Activated gamma-delta T cell (primary cell): ENCODE results near the gene JPH3.

Experiments used
- DNase-seq: peaks from one replicate; lab custom pipeline; 2025; lab: John Stamatoyannopoulos, UW

JPH3 gene

GRCh38 chr16:87697792-87698191, 95.5 kb downstream of the JPH3 start:
- no peak for DNase-seq

GRCh38 chr16:87698241-87698640, 95.9 kb downstream of the JPH3 start:
- DNase-seq, result no peak

DNA sequence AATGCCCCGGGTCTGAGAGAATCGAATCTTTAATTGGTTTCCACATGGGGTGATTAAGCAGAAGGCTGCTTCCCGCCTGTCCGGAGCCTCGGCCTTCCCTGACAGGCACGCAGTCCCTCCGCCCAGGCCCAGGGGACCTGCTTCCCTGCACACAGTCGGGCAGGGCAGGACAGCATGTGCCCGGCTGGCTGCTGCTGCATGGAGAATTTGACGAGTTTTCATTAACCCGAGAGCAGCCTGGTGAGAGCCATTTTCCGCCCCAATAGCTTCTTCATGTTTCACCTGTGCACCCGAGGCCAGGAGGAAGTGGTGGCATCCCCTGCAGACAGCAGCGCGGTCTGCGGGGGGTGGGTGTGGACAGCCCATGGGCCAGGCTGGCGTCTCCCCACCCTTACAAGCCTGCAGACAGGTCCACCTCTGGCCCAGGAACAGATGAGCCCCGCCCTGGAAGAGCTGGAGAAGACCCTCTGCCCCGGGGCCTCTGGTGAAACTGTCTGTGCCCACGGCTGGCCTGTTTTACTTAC, 96.4 kb downstream of the JPH3 start:
- DNase-seq, result no peak

- DNase-seq, result no peak
These were observed 98.2 kb downstream of the JPH3 start for GRCh38 chr16:87700406-87701077.

- no peak for DNase-seq
These were observed 98.8 kb downstream of the JPH3 start for GRCh38 chr16:87701078-87701460.

DNA sequence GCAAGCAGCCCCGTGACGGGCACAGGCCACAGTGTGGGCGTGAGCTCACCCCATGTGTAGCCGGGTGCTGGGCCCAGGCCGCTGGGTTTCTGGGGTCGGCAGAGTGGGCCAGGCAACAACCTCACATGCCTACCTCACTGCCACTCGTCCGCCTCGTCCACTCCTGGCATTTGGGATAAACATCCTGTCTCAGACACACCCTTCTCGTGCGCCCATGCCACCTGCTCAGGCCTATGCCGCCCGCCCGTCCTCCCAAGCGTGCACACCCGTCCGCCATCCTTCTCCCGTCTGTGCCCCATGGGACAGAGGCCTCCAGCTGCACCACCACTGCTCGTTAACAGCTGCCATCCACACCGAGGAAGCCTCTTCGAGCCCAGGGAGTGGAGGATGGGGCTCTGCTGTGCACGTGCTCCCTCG, 99.2 kb downstream of the JPH3 start:
- DNase-seq, result no peak

- DNase-seq, result no peak
These were observed 100.1 kb downstream of the JPH3 start for GRCh38 chr16:87702325-87702811.

- no peak for DNase-seq
These were observed 100.8 kb downstream of the JPH3 start for GRCh38 chr16:87703071-87703470.

GRCh38 chr16:87703835-87704375, 101.6 kb downstream of the JPH3 start:
- no peak for DNase-seq

- no peak for DNase-seq
These were observed 102.5 kb downstream of the JPH3 start for GRCh38 chr16:87704754-87705353.

GRCh38 chr16:87705771-87706277, 103.5 kb downstream of the JPH3 start:
- no peak for DNase-seq

- no peak for DNase-seq
These were observed 104.1 kb downstream of the JPH3 start for GRCh38 chr16:87706278-87707000.

GRCh38 chr16:87707097-87707496, 104.8 kb downstream of the JPH3 start:
- no peak for DNase-seq

DNA sequence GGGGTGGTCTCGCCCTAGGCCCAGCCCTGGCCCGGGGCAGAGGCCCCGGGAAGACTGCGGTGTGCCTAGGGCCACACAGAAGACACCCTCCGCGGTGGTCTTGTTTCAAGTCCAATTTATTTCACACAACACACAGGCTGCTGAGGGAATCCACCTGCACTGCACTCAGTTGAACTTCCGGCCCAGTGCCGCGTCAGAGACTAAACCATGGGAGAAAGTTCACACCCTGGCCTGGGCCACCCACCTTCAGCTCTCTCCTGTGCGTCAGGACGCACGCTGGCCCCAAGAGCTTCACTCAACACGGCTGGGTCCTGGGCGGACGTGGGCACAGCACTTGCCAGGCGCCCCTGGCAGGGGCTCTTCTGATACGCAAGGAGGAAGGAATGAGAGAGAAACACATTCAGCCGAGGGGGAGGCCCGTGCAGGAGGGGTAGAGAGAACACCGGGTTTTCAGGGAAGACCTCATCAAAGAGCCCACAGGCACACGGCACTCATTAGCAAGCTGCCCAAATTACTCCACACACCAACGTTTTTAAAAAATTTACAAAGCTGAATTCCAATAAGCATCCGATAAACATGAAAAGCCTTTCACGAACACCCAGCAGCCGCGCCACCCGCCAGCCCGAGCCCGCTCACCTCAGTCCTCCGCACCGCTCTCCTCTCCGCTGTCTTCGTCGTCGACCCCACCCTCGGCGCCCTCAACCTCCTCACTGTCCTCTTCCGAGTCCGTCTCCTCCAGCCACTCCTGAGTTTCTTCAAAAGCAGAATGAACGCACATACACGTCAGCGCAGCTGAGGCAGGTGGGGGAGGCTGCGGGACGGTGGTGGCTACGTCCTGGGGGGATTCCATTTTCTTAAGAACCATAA, 105.6 kb downstream of the JPH3 start:
- no peak for DNase-seq

DNA sequence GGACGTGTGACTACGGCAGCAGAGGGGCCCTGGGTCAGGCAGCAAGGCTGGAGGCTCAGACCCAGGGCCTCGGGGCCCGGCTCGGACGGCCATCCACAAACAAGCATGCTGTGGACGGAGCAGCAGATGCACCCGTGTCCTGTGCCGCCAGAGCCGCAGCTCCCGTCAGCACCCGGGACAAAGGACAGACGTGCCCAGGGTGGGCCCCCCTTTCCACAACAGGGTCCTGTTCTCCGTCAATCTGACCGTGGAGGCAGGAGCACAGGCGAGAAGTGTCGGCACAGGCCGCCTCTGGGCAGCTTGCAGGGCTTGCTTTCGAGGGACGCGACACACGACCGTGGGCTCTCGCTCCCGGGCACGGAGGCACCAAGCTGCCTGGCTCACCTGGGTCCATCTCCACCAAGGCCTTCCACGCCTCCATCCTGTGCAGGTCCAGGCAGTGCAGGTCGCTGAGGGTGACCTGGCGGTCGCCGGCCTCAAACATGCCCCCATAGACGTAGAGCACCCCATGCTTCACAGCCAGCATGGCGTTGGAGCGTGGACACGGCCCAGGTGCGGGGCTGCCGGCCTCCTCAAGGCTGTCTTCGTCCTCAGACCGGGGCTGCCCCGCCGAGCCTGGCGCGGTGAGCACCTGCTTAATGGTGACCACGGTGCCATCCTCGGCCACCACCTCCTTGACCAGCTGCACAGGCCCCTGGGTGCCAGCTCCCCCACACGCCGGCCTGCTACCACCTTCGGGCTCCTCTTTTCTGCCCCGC, 106.8 kb downstream of the JPH3 start:
- DNase-seq, result no peak

GRCh38 chr16:87709677-87710076, 107.4 kb downstream of the JPH3 start:
- DNase-seq, result no peak

- DNase-seq, result no peak
These were observed 108.6 kb downstream of the JPH3 start for GRCh38 chr16:87710887-87711286.

GRCh38 chr16:87712184-87712762, 110.0 kb downstream of the JPH3 start:
- no peak for DNase-seq

DNA sequence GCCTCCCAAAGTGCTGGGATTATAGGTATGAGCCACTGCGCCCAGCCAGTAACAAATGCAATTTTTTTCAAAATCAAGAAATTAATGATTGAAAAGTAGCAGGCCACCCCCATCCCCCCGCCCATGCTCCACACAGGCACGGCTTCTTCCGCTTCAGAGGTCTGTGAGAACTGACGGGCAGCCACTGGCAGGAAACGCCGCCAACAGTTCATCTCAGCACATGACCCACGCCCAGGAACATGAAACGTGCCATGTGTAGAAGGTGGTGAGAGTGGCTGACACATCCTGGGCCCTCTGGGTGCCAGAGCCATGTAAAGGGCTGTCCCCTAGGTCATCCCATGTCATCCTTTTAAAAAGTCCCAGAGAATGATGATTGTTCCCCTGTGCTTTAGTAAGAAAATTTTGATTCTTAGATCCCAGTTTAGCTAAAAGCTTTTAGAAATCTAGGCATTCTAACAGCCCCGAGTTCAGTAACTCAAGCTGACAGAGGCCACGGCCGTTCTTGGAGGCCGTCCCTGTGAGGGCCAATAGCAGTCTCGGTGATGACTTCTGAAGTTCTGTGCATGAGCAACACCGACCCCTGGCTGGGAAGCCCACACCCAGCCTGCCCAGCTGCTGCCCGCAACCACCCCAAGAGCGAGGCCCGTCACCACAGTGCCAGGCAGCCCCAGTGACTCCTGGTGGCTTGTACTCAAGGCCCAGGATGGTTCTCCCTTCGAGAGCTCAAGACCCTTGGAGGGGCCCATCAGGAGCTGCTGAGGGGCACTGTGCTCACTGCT, 111.3 kb downstream of the JPH3 start:
- no peak for DNase-seq
